Glomerular visceral epithelial cell (primary cell): ENCODE measurements around the gene SNX11.

Experiments
- DNase-seq: peaks from one replicate; pipeline ENCODE4 v3.0.0-alpha.2; 2016; ENCODE audit errors: extremely low spot score

The SNX11 gene

GRCh38 chr17:48100160-48100559, 7.4 kb upstream of the SNX11 start:
- DNase-seq: peak; percentile 52

- DNase-seq: peak; percentile 78
These were observed 7.0 kb upstream of the SNX11 start for GRCh38 chr17:48100591-48101011.

GRCh38 chr17:48101012-48101720, 6.4 kb upstream of the SNX11 start, which contains the start of gene CBX1:
CBX1 (minus strand) TSS chr17:48101478; CDS start chr17:48077004, 24,474 bp downstream.
- DNase-seq: peak; percentile 95

GRCh38 chr17:48102043-48102750, 5.4 kb upstream of the SNX11 start:
- DNase-seq: no peak

GRCh38 chr17:48102798-48103715, 4.5 kb upstream of the SNX11 start:
- DNase-seq: no peak

- DNase-seq: no peak
These were observed 3.1 kb upstream of the SNX11 start for GRCh38 chr17:48104440-48104839.

- no peak for DNase-seq
These were observed 797 bp upstream of the SNX11 start for GRCh38 chr17:48106802-48107136.

GRCh38 chr17:48110761-48111160, 3.2 kb downstream of the SNX11 start:
- DNase-seq: no peak

GRCh38 chr17:48111937-48112241, 4.3 kb downstream of the SNX11 start:
- DNase-seq: no peak

- DNase-seq: no peak
These were observed 5.7 kb downstream of the SNX11 start for GRCh38 chr17:48113201-48113676.

GRCh38 chr17:48121923-48122664, 14.5 kb downstream of the SNX11 start:
- DNase-seq: no peak

GRCh38 chr17:48122665-48123045, 15.1 kb downstream of the SNX11 start:
- DNase-seq: no peak

- no peak for DNase-seq
These were observed 15.5 kb downstream of the SNX11 start for GRCh38 chr17:48123111-48123510.

- no peak for DNase-seq
These were observed 16.3 kb downstream of the SNX11 start for GRCh38 chr17:48123776-48124388.

GRCh38 chr17:48125829-48126531, 18.4 kb downstream of the SNX11 start:
- no peak for DNase-seq

- no peak for DNase-seq
These were observed 18.9 kb downstream of the SNX11 start for GRCh38 chr17:48126532-48126850.

- DNase-seq: peak; percentile 86
These were observed 19.9 kb downstream of the SNX11 start for GRCh38 chr17:48127371-48128051.

- no peak for DNase-seq
These were observed 20.8 kb downstream of the SNX11 start for GRCh38 chr17:48128400-48128799.

GRCh38 chr17:48129981-48130380, 22.4 kb downstream of the SNX11 start:
- DNase-seq: no peak

GRCh38 chr17:48131216-48131824, 23.8 kb downstream of the SNX11 start:
- DNase-seq: peak; percentile 71
